Neural cell (in vitro differentiated cells): ENCODE measurements around the gene ARHGAP9. TPM values are rescaled to one million over a fixed set of nuclear protein-coding genes. Genes with fewer than 3 reads are reported as not detected.

Experiments
- H2AFZ ChIP-seq: fragments of 200-600, 300-800 bp; sonication (generic), shearing (Covaris generic); 2 replicates; pipeline ENCODE4 v1.6.0; 2014; ENCODE audit warnings: low read depth, mild to moderate bottlenecking, antibody characterized with exemption, low read length, moderate library complexity
- H3F3A ChIP-seq: fragments of 200-600 bp; shearing (Covaris generic); 2 replicates; pipeline ENCODE4 v1.6.1; 2016; ENCODE audit warnings: mild to moderate bottlenecking, moderate library complexity, mixed read lengths, antibody characterized with exemption, low read length; ENCODE audit not compliant: insufficient read depth, poor library complexity, severe bottlenecking
- H3K27ac ChIP-seq: fragments of 200-600, 300-800 bp; sonication (generic), shearing (Covaris generic); 2 replicates; pipeline ENCODE4 v1.5.1; 2014; ENCODE audit warnings: mild to moderate bottlenecking, low read length, moderate library complexity
- H3K27me3 ChIP-seq: fragments of 300-800, 200-600 bp; sonication (generic), shearing (Covaris generic); 2 replicates; pipeline ENCODE4 v1.6.0; 2014; ENCODE audit warnings: mild to moderate bottlenecking, low read depth, low read length, moderate library complexity; ENCODE audit not compliant: insufficient read depth
- H3K36me3 ChIP-seq: fragments of 300-800, 200-600 bp; sonication (generic), shearing (Covaris generic); 2 replicates; pipeline ENCODE4 v1.5.1; 2014; ENCODE audit warnings: mild to moderate bottlenecking, antibody characterized with exemption, low read length, moderate library complexity; ENCODE audit not compliant: insufficient read depth
- H3K4me2 ChIP-seq: fragments of 300-800, 200-600 bp; sonication (generic), shearing (Covaris generic); 2 replicates; pipeline ENCODE4 v1.6.0; 2014; ENCODE audit warnings: mild to moderate bottlenecking, low read length
- H3K4me3 ChIP-seq: fragments of 300-800, 200-600 bp; sonication (generic), shearing (Covaris generic); 2 replicates; pipeline ENCODE4 v1.5.1; 2014; ENCODE audit warnings: mild to moderate bottlenecking, low read length, moderate library complexity
- H3K79me2 ChIP-seq: fragments of 200-600 bp; shearing (Covaris generic); replicated peaks from 2 replicates; pipeline ENCODE4 v1.6.0; 2014; ENCODE audit warnings: mild to moderate bottlenecking, low read length, moderate library complexity; ENCODE audit not compliant: insufficient read depth
- H3K9ac ChIP-seq: fragments of 300-800, 200-600 bp; sonication (generic), shearing (Covaris generic); 2 replicates; pipeline ENCODE4 v1.6.1; 2016; ENCODE audit warnings: mild to moderate bottlenecking, low read length, mixed read lengths
- H3K9me2 ChIP-seq: fragments of 200-600 bp; shearing (Covaris generic); 2 replicates; pipeline ENCODE4 v1.6.1; 2016; ENCODE audit warnings: mild to moderate bottlenecking, low read length, mixed read lengths; ENCODE audit not compliant: insufficient read depth
- H3K9me3 ChIP-seq: fragments of 200-600, 300-800 bp; sonication (generic), shearing (Covaris generic); 2 replicates; pipeline ENCODE4 v1.6.1; 2016; ENCODE audit warnings: mild to moderate bottlenecking, mixed run types, low read length, moderate library complexity, mixed read lengths
- H4K20me1 ChIP-seq: fragments of 200-600 bp; shearing (Covaris generic); 2 replicates; pipeline ENCODE4 v1.6.1; 2016; ENCODE audit warnings: mild to moderate bottlenecking, mixed run types; ENCODE audit not compliant: insufficient read depth
- EP300 ChIP-seq: fragments of 450-650 bp; conservative IDR thresholded peaks from 2 replicates; pipeline ENCODE4 v1.6.1; 2014; ENCODE audit warnings: antibody characterized with exemption, mild to moderate bottlenecking, moderate library complexity; ENCODE audit not compliant: poor library complexity, severe bottlenecking
- EZH2 ChIP-seq: fragments of 200-600, 300-800 bp; shearing (Covaris generic), sonication (generic); IDR thresholded peaks from 2 replicates; pipeline ENCODE4 v1.6.1; 2014; ENCODE audit warnings: antibody characterized with exemption, low read length, borderline replicate concordance, mild to moderate bottlenecking; ENCODE audit not compliant: insufficient read depth, poor library complexity, severe bottlenecking
- MXI1 ChIP-seq: fragments of 450-650 bp; conservative IDR thresholded peaks from 2 replicates; pipeline ENCODE4 v1.6.1; 2014; ENCODE audit warnings: antibody characterized with exemption, mild to moderate bottlenecking; ENCODE audit not compliant: poor library complexity, severe bottlenecking
- POLR2AphosphoS5 ChIP-seq: IDR thresholded peaks from 2 replicates; pipeline ENCODE4 v1.6.1; 2012
- RAD21 ChIP-seq: fragments of 450-650 bp; conservative IDR thresholded peaks from 2 replicates; pipeline ENCODE4 v1.6.1; 2014; ENCODE audit warnings: antibody characterized with exemption, mild to moderate bottlenecking, moderate library complexity
- REST ChIP-seq: IDR thresholded peaks from 2 replicates; pipeline ENCODE4 v1.6.1; 2012; ENCODE audit warnings: borderline replicate concordance
- SMC3 ChIP-seq: fragments of 450-650 bp; conservative IDR thresholded peaks from 2 replicates; pipeline ENCODE4 v1.6.1; 2014; ENCODE audit warnings: antibody characterized with exemption, mild to moderate bottlenecking, moderate library complexity; ENCODE audit not compliant: poor library complexity
- TAF1 ChIP-seq: IDR thresholded peaks from 2 replicates; pipeline ENCODE4 v1.6.1; 2012; ENCODE audit warnings: low read depth
- polyA plus RNA-seq: library from polyadenylated mRNA; depleted of rRNA; stranded (reverse); fragments of >200 nt; gene quantifications from 2 replicates; pipeline ENCODE4 v1.2.3, GENCODE V29; 2014
- TF ChIP-seq, protein P1 (sequence below): fragments of 450-650 bp; IDR thresholded peaks from 2 replicates; pipeline ENCODE4 v1.5.1; 2014; ENCODE audit warnings: antibody characterized with exemption, mild to moderate bottlenecking, moderate library complexity; ENCODE audit not compliant: poor library complexity, severe bottlenecking

ARHGAP9 gene
- polyA plus RNA-seq, 1 donor from 2014 or later = not detected

- Histone ChIP-seq H4K20me1 (no peaks in the 10 kb centered on the region), H3K27me3 (no peaks in the 10 kb centered on the region), H3K9ac (no peak overlapping the region), H3K4me2 (no peak overlapping the region), H3K4me3 (no peak overlapping the region), H3K79me2 (no peaks in the 10 kb centered on the region), H3K9me2 (no peaks in the 10 kb centered on the region), H3K9me3 (no peaks in the 10 kb centered on the region), H3F3A (no peaks in the 10 kb centered on the region), H3K36me3 (no peaks in the 10 kb centered on the region), H3K27ac (no peak overlapping the region), H2AFZ (no peak overlapping the region)
- TF ChIP-seq EP300 (no peak), SMC3 (no peak), EZH2 (no peak), MXI1 (no peak), TAF1 (no peak), POLR2AphosphoS5 (no peak), RAD21 (no peak), REST (no peak)
- TF ChIP-seq, protein P1, sequence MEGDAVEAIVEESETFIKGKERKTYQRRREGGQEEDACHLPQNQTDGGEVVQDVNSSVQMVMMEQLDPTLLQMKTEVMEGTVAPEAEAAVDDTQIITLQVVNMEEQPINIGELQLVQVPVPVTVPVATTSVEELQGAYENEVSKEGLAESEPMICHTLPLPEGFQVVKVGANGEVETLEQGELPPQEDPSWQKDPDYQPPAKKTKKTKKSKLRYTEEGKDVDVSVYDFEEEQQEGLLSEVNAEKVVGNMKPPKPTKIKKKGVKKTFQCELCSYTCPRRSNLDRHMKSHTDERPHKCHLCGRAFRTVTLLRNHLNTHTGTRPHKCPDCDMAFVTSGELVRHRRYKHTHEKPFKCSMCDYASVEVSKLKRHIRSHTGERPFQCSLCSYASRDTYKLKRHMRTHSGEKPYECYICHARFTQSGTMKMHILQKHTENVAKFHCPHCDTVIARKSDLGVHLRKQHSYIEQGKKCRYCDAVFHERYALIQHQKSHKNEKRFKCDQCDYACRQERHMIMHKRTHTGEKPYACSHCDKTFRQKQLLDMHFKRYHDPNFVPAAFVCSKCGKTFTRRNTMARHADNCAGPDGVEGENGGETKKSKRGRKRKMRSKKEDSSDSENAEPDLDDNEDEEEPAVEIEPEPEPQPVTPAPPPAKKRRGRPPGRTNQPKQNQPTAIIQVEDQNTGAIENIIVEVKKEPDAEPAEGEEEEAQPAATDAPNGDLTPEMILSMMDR = no peak
Measured at GRCh38 chr12:57450057-57450456, 29.6 kb downstream of the ARHGAP9 start.

DNA sequence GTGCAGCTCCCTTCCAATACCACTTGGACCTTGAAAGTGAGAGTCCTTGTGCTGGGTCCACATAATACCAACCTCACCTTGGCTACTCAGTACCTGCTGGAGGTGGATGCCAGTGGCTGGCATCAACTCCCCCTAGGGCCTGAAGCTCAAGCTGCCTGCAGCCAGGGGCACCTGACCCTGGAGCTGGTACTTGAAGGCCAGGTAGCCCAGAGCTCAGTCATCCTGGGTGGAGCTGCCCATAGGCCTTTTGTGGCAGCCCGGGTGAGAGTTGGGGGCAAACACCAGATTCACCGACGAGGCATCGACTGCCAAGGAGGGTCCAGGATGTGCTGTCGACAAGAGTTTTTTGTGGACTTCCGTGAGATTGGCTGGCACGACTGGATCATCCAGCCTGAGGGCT lies 30.3 kb downstream of the ARHGAP9 start:
- Histone ChIP-seq H4K20me1 (no peaks in the 10 kb centered on the region), H3K9me3 (no peaks in the 10 kb centered on the region), H3K4me3 (no peak overlapping the region), H3K36me3 (no peaks in the 10 kb centered on the region), H3F3A (no peaks in the 10 kb centered on the region), H2AFZ (no peak overlapping the region), H3K27me3 (no peaks in the 10 kb centered on the region), H3K4me2 (no peak overlapping the region), H3K9me2 (no peaks in the 10 kb centered on the region), H3K27ac (no peak overlapping the region), H3K9ac (no peak overlapping the region), H3K79me2 (no peaks in the 10 kb centered on the region)
- TF ChIP-seq TAF1 (no peak), SMC3 (no peak), EZH2 (no peak), MXI1 (no peak), RAD21 (no peak), REST (no peak)
- TF ChIP-seq, protein P1 = no peak
